ENCODE measurements around the gene PTGR1. TPM values are rescaled to one million over a fixed set of nuclear protein-coding genes. Genes with fewer than 3 reads are reported as not detected.

PTGR1 gene
- total RNA-seq, 4 donors from 2014 or later = 2.6 to 90.0 (median 51.6) TPM

- H3K27me3 ChIP-seq = no peaks in the 10 kb centered on the region
- no peaks in the 10 kb centered on the region for H3K36me3 ChIP-seq
- in situ Hi-C loops (cut with MboI; ENCODE audit: low pct_ligation_motif_present in 1 of 4, low pct_unique_long_range_greater_than_20kb in 1 of 4, low sequenced_read_pairs in 3 of 4) = loop anchor here in 1 of 4 donors (25.0 kb wide), 1 partner anchor 731 kb away; no protein-coding TSS in a partner anchor
- WGBS, 2 donors (ENCODE audit: low coverage in 1 of 2) = 0% methylated on average over 14 of the region's 14 CpGs; no CpG with 5 or more reads in 1 of the 2 donors
- peak overlapping the region; percentile 84 to 99 (median 96) for H3K27ac ChIP-seq
- intact Hi-C loops (cut with DNase I; ENCODE audit: low total_unique reads) = no loop called here
- H3K9me3 ChIP-seq = no peaks in the 10 kb centered on the region
- H3K4me3 ChIP-seq = peak overlapping the region; percentile 60 to 94 (median 90)
- DNase-seq = no peak
- H3K4me1 ChIP-seq = peaks cover 17 to 54% (median 42%) of the 10 kb centered on the region in 4 donors
- no peak for TF ChIP-seq EP300 (IDR thresholded peaks at IDR 0.05; ENCODE audit: low read depth)
- TF ChIP-seq CTCF (IDR thresholded peaks at IDR 0.05) = no peak
- TF ChIP-seq POLR2A (IDR thresholded peaks at IDR 0.05) = no peak
- TF ChIP-seq POLR2AphosphoS5 (IDR thresholded peaks at IDR 0.05) = no peak
Measured at GRCh38 chr9:111630964-111631213, 31.4 kb upstream of the PTGR1 start.

- DNase-seq = no peak
- no peaks in the 10 kb centered on the region for H3K36me3 ChIP-seq
- H3K9me3 ChIP-seq = no peaks in the 10 kb centered on the region
- peaks cover 17 to 49% (median 37%) of the 10 kb centered on the region in 4 donors for H3K4me1 ChIP-seq
- H3K27ac ChIP-seq = peak overlapping the region; percentile 84 to 99 (median 96)
- H3K27me3 ChIP-seq = no peaks in the 10 kb centered on the region
- WGBS, 2 donors (ENCODE audit: low coverage in 1 of 2) = 7 to 32% methylated on average over 2 to 17 of the region's 17 CpGs
- peak overlapping the region; percentile 60 to 94 (median 90) for H3K4me3 ChIP-seq
- TF ChIP-seq POLR2AphosphoS5 (IDR thresholded peaks at IDR 0.05) (no peak), CTCF (IDR thresholded peaks at IDR 0.05) (no peak), EP300 (IDR thresholded peaks at IDR 0.05; ENCODE audit: low read depth) (no peak), POLR2A (IDR thresholded peaks at IDR 0.05) (no peak)
- intact Hi-C loops (cut with DNase I; ENCODE audit: low total_unique reads) = no loop called here
- in situ Hi-C loops (cut with MboI; ENCODE audit: low pct_ligation_motif_present in 1 of 4, low pct_unique_long_range_greater_than_20kb in 1 of 4, low sequenced_read_pairs in 3 of 4) = loop anchor here in 1 of 4 donors (25.0 kb wide), 1 partner anchor 732 kb away; no protein-coding TSS in a partner anchor
Measured at GRCh38 chr9:111630182-111630963, 30.9 kb upstream of the PTGR1 start.

- intact Hi-C loops (cut with DNase I; ENCODE audit: low total_unique reads) (no loop called here), in situ Hi-C loops (cut with MboI; ENCODE audit: low pct_ligation_motif_present in 1 of 4, low pct_unique_long_range_greater_than_20kb in 1 of 4, low sequenced_read_pairs in 3 of 4) (loop anchor here in 1 of 4 donors (25.0 kb wide), 1 partner anchor 734 kb away; no protein-coding TSS in a partner anchor)
- Histone ChIP-seq H3K9me3 (no peaks in the 10 kb centered on the region), H3K27ac (no peak overlapping the region), H3K4me1 (peaks cover 12 to 29% (median 20%) of the 10 kb centered on the region in 4 donors), H3K36me3 (no peaks in the 10 kb centered on the region), H3K4me3 (no peak overlapping the region), H3K27me3 (no peaks in the 10 kb centered on the region)
- DNase-seq = no peak
- 92 to 98% methylated on average over 6 to 7 of the region's 7 CpGs for WGBS, 2 donors (ENCODE audit: low coverage in 1 of 2)
- TF ChIP-seq POLR2A (IDR thresholded peaks at IDR 0.05) (no peak), EP300 (IDR thresholded peaks at IDR 0.05; ENCODE audit: low read depth) (no peak), POLR2AphosphoS5 (IDR thresholded peaks at IDR 0.05) (no peak), CTCF (IDR thresholded peaks at IDR 0.05) (no peak)
Measured at GRCh38 chr9:111628411-111628810, 29.0 kb upstream of the PTGR1 start.

- peak in 2 of 3 donors; percentile 15 to 47 for TF ChIP-seq POLR2AphosphoS5 (IDR thresholded peaks at IDR 0.05)
- TF ChIP-seq EP300 (IDR thresholded peaks at IDR 0.05; ENCODE audit: low read depth) = no peak
- Histone ChIP-seq H3K4me3 (no peak overlapping the region), H3K27ac (peak overlapping the region in 1 of 4 donors; percentile 31), H3K9me3 (no peaks in the 10 kb centered on the region), H3K4me1 (peaks cover 6 to 19% (median 10%) of the 10 kb centered on the region in 4 donors), H3K36me3 (no peaks in the 10 kb centered on the region), H3K27me3 (no peaks in the 10 kb centered on the region)
- intact Hi-C loops (cut with DNase I; ENCODE audit: low total_unique reads) (no loop called here), in situ Hi-C loops (cut with MboI; ENCODE audit: low pct_ligation_motif_present in 1 of 4, low pct_unique_long_range_greater_than_20kb in 1 of 4, low sequenced_read_pairs in 3 of 4) (loop anchor here in 1 of 4 donors (25.0 kb wide), 1 partner anchor 735 kb away; no protein-coding TSS in a partner anchor)
- WGBS, 2 donors (ENCODE audit: low coverage in 1 of 2) = 54 to 62% methylated on average over 3 to 7 of the region's 7 CpGs
- DNase-seq = peak; percentile 46
Measured at GRCh38 chr9:111627260-111627963, 28.0 kb upstream of the PTGR1 start.
